ENCODE results near the gene PEF1. TPM values are rescaled to one million over a fixed set of nuclear protein-coding genes. Genes with fewer than 3 reads are reported as not detected.

Gene PEF1
- total and polyA plus RNA-seq, 8 donors: 14.5 to 47.3 (median 20.2) TPM

DNA sequence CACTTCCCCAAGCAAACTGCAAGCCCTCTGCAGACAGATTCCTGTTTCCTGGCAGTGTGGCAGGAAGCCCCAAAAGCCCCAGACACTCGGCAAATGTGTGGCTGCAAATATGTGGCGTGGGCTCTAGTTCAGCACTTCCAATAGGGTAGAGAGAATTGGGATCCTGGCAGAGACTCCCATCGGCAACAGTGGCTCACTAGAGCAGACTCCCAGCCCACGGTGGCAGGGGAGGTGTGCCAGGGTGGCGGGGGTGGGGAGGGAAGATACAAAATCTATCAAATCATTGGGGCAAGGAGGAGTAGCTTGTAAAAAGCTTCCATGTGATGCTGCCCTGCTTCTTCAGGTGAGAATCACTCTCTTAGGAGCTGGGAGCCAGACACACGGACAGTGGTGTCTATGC, 33.3 kb upstream of the PEF1 start:
- no peak overlapping the region for H3K27ac ChIP-seq
- ATAC-seq (no peak), DNase-seq (no peak), FAIRE-seq (no peak)
- TF ChIP-seq, protein P1, sequence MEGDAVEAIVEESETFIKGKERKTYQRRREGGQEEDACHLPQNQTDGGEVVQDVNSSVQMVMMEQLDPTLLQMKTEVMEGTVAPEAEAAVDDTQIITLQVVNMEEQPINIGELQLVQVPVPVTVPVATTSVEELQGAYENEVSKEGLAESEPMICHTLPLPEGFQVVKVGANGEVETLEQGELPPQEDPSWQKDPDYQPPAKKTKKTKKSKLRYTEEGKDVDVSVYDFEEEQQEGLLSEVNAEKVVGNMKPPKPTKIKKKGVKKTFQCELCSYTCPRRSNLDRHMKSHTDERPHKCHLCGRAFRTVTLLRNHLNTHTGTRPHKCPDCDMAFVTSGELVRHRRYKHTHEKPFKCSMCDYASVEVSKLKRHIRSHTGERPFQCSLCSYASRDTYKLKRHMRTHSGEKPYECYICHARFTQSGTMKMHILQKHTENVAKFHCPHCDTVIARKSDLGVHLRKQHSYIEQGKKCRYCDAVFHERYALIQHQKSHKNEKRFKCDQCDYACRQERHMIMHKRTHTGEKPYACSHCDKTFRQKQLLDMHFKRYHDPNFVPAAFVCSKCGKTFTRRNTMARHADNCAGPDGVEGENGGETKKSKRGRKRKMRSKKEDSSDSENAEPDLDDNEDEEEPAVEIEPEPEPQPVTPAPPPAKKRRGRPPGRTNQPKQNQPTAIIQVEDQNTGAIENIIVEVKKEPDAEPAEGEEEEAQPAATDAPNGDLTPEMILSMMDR (IDR thresholded peaks at IDR 0.05): no peak
- H3K27me3 ChIP-seq: no peaks in the 10 kb centered on the region
- 51 to 64% methylated on average over 6 of the region's 6 CpGs for WGBS, 2 donors
- no peaks in the 10 kb centered on the region for H3K9me3 ChIP-seq
- H3K4me3 ChIP-seq: no peak overlapping the region
- no peaks in the 10 kb centered on the region for H3K36me3 ChIP-seq
- H3K4me1 ChIP-seq: no peaks in the 10 kb centered on the region
- intact Hi-C loops (cut with DNase I): no loop called here

DNA sequence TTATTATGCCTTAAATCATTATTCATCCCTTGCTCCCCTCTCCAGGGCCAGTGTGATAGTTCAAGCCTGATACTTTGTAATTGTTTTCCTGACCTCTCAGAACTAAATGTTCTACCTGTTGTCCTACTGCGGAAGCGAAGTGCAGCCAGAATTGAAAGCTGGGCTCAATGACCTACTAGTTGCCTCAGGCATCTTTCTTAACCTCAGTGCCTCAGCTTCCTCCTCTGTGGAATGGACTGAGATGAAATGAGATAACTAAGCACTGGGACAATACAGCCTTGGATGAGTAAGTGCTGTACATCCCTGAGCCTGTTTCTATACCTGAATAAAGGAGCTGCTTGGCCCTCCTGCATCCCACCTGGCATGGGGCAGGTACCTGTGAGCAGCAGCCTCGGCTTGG, 32.7 kb upstream of the PEF1 start:
- TF ChIP-seq, protein P1 (IDR thresholded peaks at IDR 0.05): no peak
- no peak overlapping the region for H3K4me3 ChIP-seq
- no peaks in the 10 kb centered on the region for H3K36me3 ChIP-seq
- no peaks in the 10 kb centered on the region for H3K4me1 ChIP-seq
- DNase-seq (no peak), FAIRE-seq (no peak), ATAC-seq (no peak)
- H3K27ac ChIP-seq: no peak overlapping the region
- WGBS, 2 donors: 56 to 62% methylated on average over 3 of the region's 3 CpGs
- H3K27me3 ChIP-seq: no peaks in the 10 kb centered on the region
- intact Hi-C loops (cut with DNase I): no loop called here
- no peaks in the 10 kb centered on the region for H3K9me3 ChIP-seq

DNA sequence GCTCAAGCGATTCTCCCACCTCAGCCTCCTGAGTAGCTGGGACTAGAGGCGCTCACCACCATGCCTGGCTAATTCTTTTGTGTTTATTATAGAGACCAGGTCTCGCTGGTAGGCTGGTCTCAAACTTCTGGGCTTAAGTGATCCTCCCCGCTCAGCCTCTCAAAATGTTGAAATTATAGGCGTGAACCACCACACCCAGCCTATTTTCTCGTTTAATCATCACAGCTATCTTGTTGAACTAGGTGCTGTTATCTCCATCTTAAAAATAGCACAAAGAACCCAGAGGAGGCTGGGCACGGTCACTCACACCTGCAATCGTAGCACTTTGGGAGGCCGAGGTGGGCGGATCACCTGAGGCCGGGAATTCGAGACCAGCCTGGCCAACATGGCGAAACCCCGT, 31.1 kb upstream of the PEF1 start:
- Histone ChIP-seq H3K36me3 (no peaks in the 10 kb centered on the region), H3K4me1 (no peaks in the 10 kb centered on the region), H3K4me3 (no peak overlapping the region), H3K9me3 (no peaks in the 10 kb centered on the region), H3K27me3 (no peaks in the 10 kb centered on the region), H3K27ac (no peak overlapping the region)
- intact Hi-C loops (cut with DNase I): no loop called here
- DNase-seq: no peak
- TF ChIP-seq, protein P1 (IDR thresholded peaks at IDR 0.05): no peak
- no peak for ATAC-seq
- FAIRE-seq: no peak
- 71 to 79% methylated on average over 14 of the region's 14 CpGs for WGBS, 2 donors

DNA sequence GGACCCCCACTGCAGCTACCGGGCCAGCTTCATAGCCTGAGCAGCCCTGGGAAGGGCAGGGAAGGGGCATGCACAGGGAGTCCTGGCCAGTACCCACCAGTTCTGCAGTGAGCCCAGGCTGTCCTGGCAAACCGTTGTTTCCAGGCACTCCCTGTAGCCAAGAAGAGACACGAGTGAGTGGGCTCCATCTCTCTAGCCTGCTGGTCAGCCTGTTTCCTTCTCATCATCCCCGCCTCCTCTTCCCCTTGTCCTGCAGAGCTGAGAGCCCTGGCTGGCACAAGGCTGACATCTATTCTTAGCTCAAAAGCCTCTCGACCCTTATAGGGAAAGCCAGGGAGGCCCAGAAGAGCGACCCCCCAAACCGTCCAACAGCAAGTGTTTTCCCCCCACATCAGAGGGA, 30.5 kb upstream of the PEF1 start:
- no peaks in the 10 kb centered on the region for H3K9me3 ChIP-seq
- no peaks in the 10 kb centered on the region for H3K27me3 ChIP-seq
- TF ChIP-seq, protein P1 (IDR thresholded peaks at IDR 0.05): no peak
- no peaks in the 10 kb centered on the region for H3K36me3 ChIP-seq
- intact Hi-C loops (cut with DNase I): no loop called here
- FAIRE-seq (no peak), DNase-seq (no peak), ATAC-seq (no peak)
- H3K4me3 ChIP-seq: no peak overlapping the region
- H3K4me1 ChIP-seq: peaks cover 0 to 4% (median 2%) of the 10 kb centered on the region in 3 donors
- WGBS, 2 donors: 56 to 65% methylated on average over 6 to 7 of the region's 7 CpGs
- H3K27ac ChIP-seq: no peak overlapping the region

DNA sequence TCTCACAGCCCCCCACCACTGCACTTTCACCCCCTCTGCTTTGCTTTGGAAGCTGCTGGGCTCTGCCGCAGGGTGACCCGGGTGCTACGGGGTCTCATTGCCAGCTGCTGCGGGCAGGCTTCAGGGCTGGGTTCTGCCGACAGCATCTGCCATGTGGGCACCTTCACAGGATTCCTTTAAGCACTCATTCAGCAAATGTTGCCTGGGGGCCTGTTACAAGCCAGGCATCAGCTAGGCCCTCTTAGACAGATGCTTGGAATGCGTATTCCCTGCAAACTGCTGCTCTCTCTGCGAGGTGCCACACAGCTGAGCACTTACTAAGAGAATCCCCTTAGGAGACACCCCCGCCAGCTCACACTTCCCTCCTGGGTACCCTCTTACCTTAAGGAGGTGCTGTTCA, 29.9 kb upstream of the PEF1 start:
- WGBS, 2 donors: 77 to 82% methylated on average over 8 of the region's 8 CpGs
- TF ChIP-seq, protein P1 (IDR thresholded peaks at IDR 0.05): no peak
- Histone ChIP-seq H3K27me3 (no peaks in the 10 kb centered on the region), H3K27ac (no peak overlapping the region), H3K36me3 (no peaks in the 10 kb centered on the region), H3K4me3 (no peak overlapping the region), H3K4me1 (peaks cover 0 to 7% (median 6%) of the 10 kb centered on the region in 3 donors), H3K9me3 (no peaks in the 10 kb centered on the region)
- FAIRE-seq (no peak), ATAC-seq (no peak), DNase-seq (no peak)
- intact Hi-C loops (cut with DNase I): no loop called here

Data from pancreas (tissue), 10 donors.